A673 (cell line): ENCODE measurements around the gene DSP.

Source experiments
- EZH2 ChIP-seq: fragments of 200-600 bp; sonication (generic); IDR thresholded peaks from 2 replicates; pipeline ENCODE4 v1.6.1; 2017; ENCODE audit warnings: borderline replicate concordance, low read depth, mild to moderate bottlenecking, mixed read lengths, antibody characterized with exemption, low read length; ENCODE audit not compliant: poor library complexity, severe bottlenecking
- TF ChIP-seq, protein P1 (sequence below): fragments of 300-800, 200-600 bp; sonication (generic); conservative IDR thresholded peaks from 2 replicates; pipeline ENCODE4 v1.5.1; 2017; ENCODE audit warnings: low read depth, mild to moderate bottlenecking, antibody characterized with exemption, low read length, moderate library complexity, mixed read lengths

DNA sequence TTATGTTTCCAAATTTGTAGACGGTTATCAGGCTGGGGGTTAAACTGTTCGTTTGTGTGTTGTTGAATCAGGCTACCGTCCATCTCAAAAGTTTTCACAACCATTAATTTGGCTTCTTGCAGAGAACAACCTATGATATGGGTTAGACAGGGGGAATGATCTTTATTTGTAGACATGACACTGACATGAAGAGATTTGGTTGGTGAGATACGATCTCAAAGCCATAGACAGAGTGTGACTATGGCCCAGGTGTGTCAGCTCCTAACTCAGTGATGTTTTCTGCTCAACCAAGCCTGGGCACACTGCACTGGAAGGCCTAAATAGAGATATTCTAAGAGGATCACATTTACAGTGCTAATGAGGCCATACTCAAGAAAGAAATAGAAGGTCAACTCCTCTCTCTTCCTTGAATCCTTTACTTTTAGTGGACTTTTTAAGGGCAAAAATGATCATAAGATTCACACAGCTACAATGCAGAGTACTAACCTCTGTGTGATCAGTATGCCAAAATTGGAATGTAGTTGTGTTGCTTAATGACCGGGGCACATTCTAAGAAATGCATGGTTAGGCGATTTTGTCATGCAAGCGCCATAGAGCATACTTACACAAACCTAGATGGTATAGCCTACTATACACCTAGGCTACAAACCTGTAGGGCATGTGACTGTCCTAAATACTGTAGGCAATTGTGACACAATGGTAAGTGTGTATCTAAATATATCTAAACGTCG is 30.9 kb downstream of the DSP start:
- TF ChIP-seq, protein P1, sequence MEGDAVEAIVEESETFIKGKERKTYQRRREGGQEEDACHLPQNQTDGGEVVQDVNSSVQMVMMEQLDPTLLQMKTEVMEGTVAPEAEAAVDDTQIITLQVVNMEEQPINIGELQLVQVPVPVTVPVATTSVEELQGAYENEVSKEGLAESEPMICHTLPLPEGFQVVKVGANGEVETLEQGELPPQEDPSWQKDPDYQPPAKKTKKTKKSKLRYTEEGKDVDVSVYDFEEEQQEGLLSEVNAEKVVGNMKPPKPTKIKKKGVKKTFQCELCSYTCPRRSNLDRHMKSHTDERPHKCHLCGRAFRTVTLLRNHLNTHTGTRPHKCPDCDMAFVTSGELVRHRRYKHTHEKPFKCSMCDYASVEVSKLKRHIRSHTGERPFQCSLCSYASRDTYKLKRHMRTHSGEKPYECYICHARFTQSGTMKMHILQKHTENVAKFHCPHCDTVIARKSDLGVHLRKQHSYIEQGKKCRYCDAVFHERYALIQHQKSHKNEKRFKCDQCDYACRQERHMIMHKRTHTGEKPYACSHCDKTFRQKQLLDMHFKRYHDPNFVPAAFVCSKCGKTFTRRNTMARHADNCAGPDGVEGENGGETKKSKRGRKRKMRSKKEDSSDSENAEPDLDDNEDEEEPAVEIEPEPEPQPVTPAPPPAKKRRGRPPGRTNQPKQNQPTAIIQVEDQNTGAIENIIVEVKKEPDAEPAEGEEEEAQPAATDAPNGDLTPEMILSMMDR: no peak
- no peak for TF ChIP-seq EZH2
